Uterus (tissue), 2 donors: ENCODE results near the gene CES3.

Source experiments
- POLR2A ChIP-seq, 2 donors: fragments of 450-650 bp; IDR thresholded peaks; one replicate each; pipeline ENCODE4 v1.6.1; 2016; ENCODE audit warnings: antibody characterized with exemption in 2 of 2, mild to moderate bottlenecking in 1 of 2, moderate library complexity in 1 of 2
- TF ChIP-seq, protein P1 (sequence below), 4 experiments: fragments of 200-600 bp in 2 of 4; fragments of 450-650 bp in 2 of 4; sonication (generic) in 2 of 4; IDR thresholded peaks; one replicate each; pipeline ENCODE4 v1.5.1; 2016 to 2019; ENCODE audit warnings: antibody characterized with exemption in 4 of 4, mild to moderate bottlenecking in 2 of 4, moderate library complexity in 1 of 4

DNA sequence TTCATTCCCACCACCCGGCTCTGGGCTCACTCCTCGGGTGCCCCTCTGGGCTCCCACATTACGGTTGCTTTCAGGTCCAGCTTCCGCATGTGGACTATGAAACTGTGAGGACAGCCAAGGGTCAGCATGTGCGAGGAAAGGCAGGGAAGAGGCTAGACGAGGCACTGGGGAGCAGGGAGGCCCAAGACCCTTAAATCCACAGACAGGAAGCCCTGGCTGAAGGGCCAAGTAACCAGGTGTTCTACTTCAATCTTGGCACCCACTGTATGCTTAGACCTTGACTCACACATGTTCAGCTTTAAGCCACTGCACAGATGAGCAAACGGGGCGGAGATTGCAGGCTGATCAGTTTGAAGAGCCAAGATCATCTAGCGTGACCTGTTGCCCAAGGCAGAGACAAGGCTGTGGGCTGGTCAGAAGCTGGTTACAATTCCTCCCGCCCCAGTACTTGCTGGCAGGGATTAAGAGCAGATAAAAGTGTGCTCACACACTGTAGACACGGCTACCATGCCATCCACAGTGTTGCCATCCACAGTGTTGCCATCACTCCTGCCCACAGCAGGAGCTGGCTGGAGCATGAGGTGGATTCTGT is 27.2 kb downstream of the CES3 start, which contains the start of gene CES4A:
- TF ChIP-seq, protein P1, sequence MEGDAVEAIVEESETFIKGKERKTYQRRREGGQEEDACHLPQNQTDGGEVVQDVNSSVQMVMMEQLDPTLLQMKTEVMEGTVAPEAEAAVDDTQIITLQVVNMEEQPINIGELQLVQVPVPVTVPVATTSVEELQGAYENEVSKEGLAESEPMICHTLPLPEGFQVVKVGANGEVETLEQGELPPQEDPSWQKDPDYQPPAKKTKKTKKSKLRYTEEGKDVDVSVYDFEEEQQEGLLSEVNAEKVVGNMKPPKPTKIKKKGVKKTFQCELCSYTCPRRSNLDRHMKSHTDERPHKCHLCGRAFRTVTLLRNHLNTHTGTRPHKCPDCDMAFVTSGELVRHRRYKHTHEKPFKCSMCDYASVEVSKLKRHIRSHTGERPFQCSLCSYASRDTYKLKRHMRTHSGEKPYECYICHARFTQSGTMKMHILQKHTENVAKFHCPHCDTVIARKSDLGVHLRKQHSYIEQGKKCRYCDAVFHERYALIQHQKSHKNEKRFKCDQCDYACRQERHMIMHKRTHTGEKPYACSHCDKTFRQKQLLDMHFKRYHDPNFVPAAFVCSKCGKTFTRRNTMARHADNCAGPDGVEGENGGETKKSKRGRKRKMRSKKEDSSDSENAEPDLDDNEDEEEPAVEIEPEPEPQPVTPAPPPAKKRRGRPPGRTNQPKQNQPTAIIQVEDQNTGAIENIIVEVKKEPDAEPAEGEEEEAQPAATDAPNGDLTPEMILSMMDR (IDR thresholded peaks at IDR 0.05): no peak
- TF ChIP-seq POLR2A (IDR thresholded peaks at IDR 0.05): no peak
